ENCODE measurements around the gene PLEKHJ1. TPM values are rescaled to one million over a fixed set of nuclear protein-coding genes. Genes with fewer than 3 reads are reported as not detected.

The PLEKHJ1 gene
- total RNA-seq, 1 donor from 2014 or later = 104 TPM

- DNase-seq (ENCODE audit: low read depth) = no peak
- no peak overlapping the region for H3K4me3 ChIP-seq (ENCODE audit: low read depth, low read length)
- H3K36me3 ChIP-seq (ENCODE audit: control insufficient read depth, insufficient read depth, low read length) = peaks cover 2% of the 10 kb centered on the region
- TF ChIP-seq CTCF (IDR thresholded peaks at IDR 0.05; ENCODE audit: insufficient read depth, low read length, poor library complexity, severe bottlenecking) = no peak
- no peaks in the 10 kb centered on the region for H3K27me3 ChIP-seq (ENCODE audit: control insufficient read depth, insufficient read depth, low read length)
Observed at GRCh38 chr19:2195914-2196313, 40.2 kb downstream of the PLEKHJ1 start.

GRCh38 chr19:2195361-2195760 is 40.8 kb downstream of the PLEKHJ1 start:
- Histone ChIP-seq H3K4me3 (ENCODE audit: low read depth, low read length) (no peak overlapping the region), H3K36me3 (ENCODE audit: control insufficient read depth, insufficient read depth, low read length) (peaks cover 2% of the 10 kb centered on the region), H3K27me3 (ENCODE audit: control insufficient read depth, insufficient read depth, low read length) (no peaks in the 10 kb centered on the region)
- no peak for DNase-seq (ENCODE audit: low read depth)
- TF ChIP-seq CTCF (IDR thresholded peaks at IDR 0.05; ENCODE audit: insufficient read depth, low read length, poor library complexity, severe bottlenecking) = no peak

GRCh38 chr19:2194513-2195078 is 41.5 kb downstream of the PLEKHJ1 start:
- no peaks in the 10 kb centered on the region for H3K27me3 ChIP-seq (ENCODE audit: control insufficient read depth, insufficient read depth, low read length)
- no peak for TF ChIP-seq CTCF (IDR thresholded peaks at IDR 0.05; ENCODE audit: insufficient read depth, low read length, poor library complexity, severe bottlenecking)
- H3K4me3 ChIP-seq (ENCODE audit: low read depth, low read length) = no peak overlapping the region
- peaks cover 3% of the 10 kb centered on the region for H3K36me3 ChIP-seq (ENCODE audit: control insufficient read depth, insufficient read depth, low read length)
- no peak for DNase-seq (ENCODE audit: low read depth)

- H3K36me3 ChIP-seq (ENCODE audit: control insufficient read depth, insufficient read depth, low read length) = peaks cover 3% of the 10 kb centered on the region
Observed at GRCh38 chr19:2193807-2194206, 42.3 kb downstream of the PLEKHJ1 start.

GRCh38 chr19:2192862-2193261 is 43.3 kb downstream of the PLEKHJ1 start:
- DNase-seq (ENCODE audit: low read depth) = no peak
- Histone ChIP-seq H3K36me3 (ENCODE audit: control insufficient read depth, insufficient read depth, low read length) (peaks cover 3% of the 10 kb centered on the region), H3K4me3 (ENCODE audit: low read depth, low read length) (no peak overlapping the region), H3K27me3 (ENCODE audit: control insufficient read depth, insufficient read depth, low read length) (no peaks in the 10 kb centered on the region)
- TF ChIP-seq CTCF (IDR thresholded peaks at IDR 0.05; ENCODE audit: insufficient read depth, low read length, poor library complexity, severe bottlenecking) = no peak

More at GRCh38 chr19:2193807-2194206, 42.3 kb downstream of the PLEKHJ1 start:
- Histone ChIP-seq H3K27me3 (ENCODE audit: control insufficient read depth, insufficient read depth, low read length) (no peaks in the 10 kb centered on the region), H3K4me3 (ENCODE audit: low read depth, low read length) (no peak overlapping the region)
- no peak for DNase-seq (ENCODE audit: low read depth)
- TF ChIP-seq CTCF (IDR thresholded peaks at IDR 0.05; ENCODE audit: insufficient read depth, low read length, poor library complexity, severe bottlenecking) = no peak

Data from kidney epithelial cell (primary cell).